HT-29 (cell line): Measurements from ENCODE around the gene TPD52L1. TPM values are rescaled to one million over a fixed set of nuclear protein-coding genes. Genes with fewer than 3 reads are reported as not detected.
"Not testable (repeated sequence)": the region's sequence is repeated elsewhere in the genome, so short reads cannot be mapped to it uniquely, and the experiment has no call there.

Experiments
- DNase-seq: peaks from one replicate; pipeline ENCODE4 v3.0.0-alpha.2; 2015; ENCODE audit warnings: low spot score
- total RNA-seq: library from RNA; depleted of rRNA; stranded (reverse); fragments of >200 nt; shearing (Covaris generic); gene quantifications from 2 replicates; pipeline ENCODE4 v1.2.3, GENCODE V29; 2014; rRNA removed

The TPD52L1 gene
- total RNA-seq: 53.9 and 56.9 TPM in 2 replicates

- peak; percentile 89 for DNase-seq
Measured at GRCh38 chr6:125153391-125154117, at the start of gene TPD52L1. TSS of gene TPD52L1 (plus strand) at chr6:125153773. CDS start at chr6:125153952, 179 bp downstream.

GRCh38 chr6:125104425-125104824, 49.1 kb upstream of the TPD52L1 start:
- no peak for DNase-seq

- no peak for DNase-seq
Measured at GRCh38 chr6:125107048-125107447, 46.5 kb upstream of the TPD52L1 start.

- DNase-seq: no peak
Measured at GRCh38 chr6:125107896-125108295, 45.7 kb upstream of the TPD52L1 start.

- no peak for DNase-seq
Measured at GRCh38 chr6:125110056-125110455, 43.5 kb upstream of the TPD52L1 start.

- no peak for DNase-seq
Measured at GRCh38 chr6:125111219-125111983, 42.2 kb upstream of the TPD52L1 start.

GRCh38 chr6:125112934-125113333, 40.6 kb upstream of the TPD52L1 start:
- DNase-seq: no peak

GRCh38 chr6:125114248-125114858, 39.2 kb upstream of the TPD52L1 start:
- DNase-seq: peak; percentile 63

- no peak for DNase-seq
Measured at GRCh38 chr6:125116170-125116569, 37.4 kb upstream of the TPD52L1 start.

- DNase-seq: no peak
Measured at GRCh38 chr6:125116710-125117109, 36.9 kb upstream of the TPD52L1 start.

GRCh38 chr6:125117818-125118217, 35.8 kb upstream of the TPD52L1 start:
- no peak for DNase-seq

GRCh38 chr6:125120054-125120590, 33.5 kb upstream of the TPD52L1 start:
- peak; percentile 27 for DNase-seq

GRCh38 chr6:125121894-125122293, 31.7 kb upstream of the TPD52L1 start:
- no peak for DNase-seq

- DNase-seq: no peak
Measured at GRCh38 chr6:125123051-125123450, 30.5 kb upstream of the TPD52L1 start.

- DNase-seq: no peak
Measured at GRCh38 chr6:125123468-125124048, 30.0 kb upstream of the TPD52L1 start.

- DNase-seq: peak; percentile 26
Measured at GRCh38 chr6:125124049-125124669, 29.4 kb upstream of the TPD52L1 start.

GRCh38 chr6:125125856-125126255, 27.7 kb upstream of the TPD52L1 start:
- DNase-seq: not testable (repeated sequence)

GRCh38 chr6:125129354-125129753, 24.2 kb upstream of the TPD52L1 start:
- DNase-seq: no peak

GRCh38 chr6:125132058-125132457, 21.5 kb upstream of the TPD52L1 start:
- no peak for DNase-seq

GRCh38 chr6:125136378-125136777, 17.2 kb upstream of the TPD52L1 start:
- DNase-seq: no peak

GRCh38 chr6:125138083-125138482, 15.5 kb upstream of the TPD52L1 start:
- DNase-seq: no peak
